Medulla oblongata (tissue), 1 donor: ENCODE data around the gene DNAJC15.
"Not testable (repeated sequence)": the region's sequence is repeated elsewhere in the genome, so short reads cannot be mapped to it uniquely, and the experiment has no call there.

Experiments
- DNase-seq: peaks from one replicate; pipeline ENCODE4 v3.0.0-alpha.2; 2015; ENCODE audit errors: extremely low spot score

The DNAJC15 gene

GRCh38 chr13:43003729-43004128 lies 19.7 kb upstream of the DNAJC15 start:
- no peak for DNase-seq

GRCh38 chr13:43005460-43006236 lies 17.7 kb upstream of the DNAJC15 start:
- DNase-seq, result no peak

- DNase-seq, result no peak
Measured at GRCh38 chr13:43006893-43007631, 16.3 kb upstream of the DNAJC15 start.

GRCh38 chr13:43008596-43008995 lies 14.8 kb upstream of the DNAJC15 start:
- no peak for DNase-seq

- no peak for DNase-seq
Measured at GRCh38 chr13:43009506-43009905, 13.9 kb upstream of the DNAJC15 start.

GRCh38 chr13:43014162-43014561 lies 9.2 kb upstream of the DNAJC15 start:
- no peak for DNase-seq

- no peak for DNase-seq
Measured at GRCh38 chr13:43016226-43016625, 7.2 kb upstream of the DNAJC15 start.

GRCh38 chr13:43019811-43020210 lies 3.6 kb upstream of the DNAJC15 start:
- no peak for DNase-seq

- DNase-seq, result no peak
Measured at GRCh38 chr13:43020794-43021193, 2.6 kb upstream of the DNAJC15 start.

- no peak for DNase-seq
Measured at GRCh38 chr13:43021926-43022670, 1.3 kb upstream of the DNAJC15 start.

GRCh38 chr13:43022934-43023288 lies 475 bp upstream of the DNAJC15 start:
- no peak for DNase-seq

GRCh38 chr13:43026262-43026661 lies 2.9 kb downstream of the DNAJC15 start:
- DNase-seq, result no peak

- DNase-seq, result no peak
Measured at GRCh38 chr13:43030548-43030947, 7.2 kb downstream of the DNAJC15 start.

- no peak for DNase-seq
Measured at GRCh38 chr13:43031881-43032280, 8.5 kb downstream of the DNAJC15 start.

- no peak for DNase-seq
Measured at GRCh38 chr13:43033038-43033437, 9.7 kb downstream of the DNAJC15 start.

GRCh38 chr13:43036351-43037250 lies 13.2 kb downstream of the DNAJC15 start:
- DNase-seq, result peak; percentile 38

GRCh38 chr13:43039966-43040365 lies 16.6 kb downstream of the DNAJC15 start:
- DNase-seq, result no peak

GRCh38 chr13:43040581-43041368 lies 17.4 kb downstream of the DNAJC15 start:
- not testable (repeated sequence) for DNase-seq

GRCh38 chr13:43041369-43041921 lies 18.1 kb downstream of the DNAJC15 start:
- no peak for DNase-seq

- no peak for DNase-seq
Measured at GRCh38 chr13:43042410-43042921, 19.1 kb downstream of the DNAJC15 start.
